BLaER1 (cell line): ENCODE data around the gene ELAVL3.
"Not testable (repeated sequence)": the region's sequence is repeated elsewhere in the genome, so short reads cannot be mapped to it uniquely, and the experiment has no call there.

Experiments used
- H3K27ac ChIP-seq: shearing (Covaris generic); formaldehyde crosslinking; 2 replicates; pipeline ENCODE4 v1.8.1; 2022
- H3K27me3 ChIP-seq: shearing (Covaris generic); formaldehyde crosslinking; 2 replicates; pipeline ENCODE4 v1.8.1; 2022
- H3K36me3 ChIP-seq: shearing (Covaris generic); formaldehyde crosslinking; 2 replicates; pipeline ENCODE4 v1.8.1; 2022
- H3K4me1 ChIP-seq: shearing (Covaris generic); formaldehyde crosslinking; 2 replicates; pipeline ENCODE4 v1.8.1; 2022
- H3K4me2 ChIP-seq: shearing (Covaris generic); formaldehyde crosslinking; 2 replicates; pipeline ENCODE4 v1.8.1; 2022
- H3K4me3 ChIP-seq: shearing (Covaris generic); formaldehyde crosslinking; 2 replicates; pipeline ENCODE4 v1.8.1; 2022
- H3K9ac ChIP-seq: shearing (Covaris generic); formaldehyde crosslinking; 2 replicates; pipeline ENCODE4 v1.8.1; 2022
- H3K9me3 ChIP-seq: shearing (Covaris generic); formaldehyde crosslinking; 2 replicates; pipeline ENCODE4 v1.8.1; 2022
- H4K20me1 ChIP-seq: shearing (Covaris generic); formaldehyde crosslinking; 2 replicates; pipeline ENCODE4 v1.8.1; 2022
- Cebpa-rat ChIP-seq: shearing (Covaris generic); IDR thresholded peaks from 2 replicates; pipeline ENCODE4 v1.8.1; 2022

Gene ELAVL3

DNA sequence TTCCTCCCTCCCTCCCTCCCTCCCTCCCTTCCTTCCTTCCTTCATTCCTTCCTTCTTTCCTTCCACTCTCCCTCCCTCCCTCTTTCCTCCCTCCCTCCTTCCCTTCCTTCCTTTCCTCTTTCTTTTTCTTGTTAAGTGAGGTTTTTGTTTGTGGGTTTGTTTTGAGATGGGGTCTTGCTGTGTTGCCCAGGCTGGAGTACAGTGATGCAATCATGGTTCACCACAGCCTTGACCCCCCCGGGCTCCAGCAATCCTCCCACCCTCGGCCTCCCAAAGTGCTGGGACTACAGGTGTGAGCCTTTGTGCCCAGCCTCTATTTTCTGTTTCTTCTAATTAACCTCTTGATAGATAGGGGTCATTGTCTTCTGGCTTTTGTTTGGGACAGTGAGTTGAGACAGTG is 19.4 kb downstream of the ELAVL3 start:
- Histone ChIP-seq H4K20me1 (no peaks in the 10 kb centered on the region), H3K4me3 (no peak overlapping the region), H3K4me2 (no peak overlapping the region), H3K9me3 (no peaks in the 10 kb centered on the region), H3K9ac (no peak overlapping the region), H3K4me1 (peaks cover 12% of the 10 kb centered on the region), H3K27ac (no peak overlapping the region), H3K36me3 (no peaks in the 10 kb centered on the region), H3K27me3 (no peaks in the 10 kb centered on the region)
- no peak for TF ChIP-seq Cebpa-rat

DNA sequence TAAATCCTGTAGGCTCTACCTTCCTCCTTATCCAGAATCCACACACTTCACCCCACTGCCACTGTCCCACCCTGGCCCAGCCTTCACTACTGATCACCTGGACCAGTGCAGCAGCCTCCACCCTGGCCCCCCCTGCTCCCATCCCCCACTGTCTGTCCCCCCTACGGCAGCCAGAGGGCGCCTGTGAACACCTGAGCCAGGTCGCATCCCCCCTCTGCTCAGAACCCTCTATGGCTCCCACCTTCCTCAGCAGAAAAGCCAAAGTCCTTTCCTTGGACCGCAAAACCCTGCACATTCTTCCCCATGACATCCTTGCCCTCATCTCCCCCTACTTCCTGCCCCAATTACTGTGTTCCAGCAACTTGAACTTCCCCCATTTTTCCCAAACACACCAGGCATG is 20.6 kb downstream of the ELAVL3 start:
- Histone ChIP-seq H3K4me3 (no peak overlapping the region), H3K4me1 (peaks cover 5% of the 10 kb centered on the region), H3K9me3 (no peaks in the 10 kb centered on the region), H3K4me2 (no peak overlapping the region), H4K20me1 (no peaks in the 10 kb centered on the region), H3K27ac (no peak overlapping the region), H3K9ac (no peak overlapping the region), H3K36me3 (no peaks in the 10 kb centered on the region), H3K27me3 (no peaks in the 10 kb centered on the region)
- TF ChIP-seq Cebpa-rat = no peak

DNA sequence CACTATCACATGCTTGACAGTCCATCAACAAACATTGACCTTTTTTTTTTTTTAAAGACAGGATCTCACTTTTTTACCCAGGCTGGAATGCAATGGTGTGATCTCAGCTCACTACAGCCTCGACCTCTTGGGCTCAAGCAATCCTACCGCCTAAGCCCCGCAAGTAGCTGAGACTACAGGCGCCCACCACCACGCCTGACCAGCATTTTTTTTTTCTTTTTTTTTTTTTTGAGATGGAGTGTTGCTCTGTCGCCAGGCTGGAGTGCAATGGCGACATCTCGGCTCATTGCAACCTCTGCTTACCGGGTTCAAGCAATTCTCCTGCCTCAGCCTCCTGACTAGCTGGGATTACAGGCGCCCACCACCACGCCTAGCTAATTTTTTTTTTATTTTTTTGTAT is 21.9 kb downstream of the ELAVL3 start:
- H3K4me3 ChIP-seq, H3K36me3 ChIP-seq, H3K4me1 ChIP-seq, H4K20me1 ChIP-seq, H3K27ac ChIP-seq, H3K9ac ChIP-seq, H3K4me2 ChIP-seq, H3K9me3 ChIP-seq, H3K27me3 ChIP-seq: not testable (repeated sequence)

DNA sequence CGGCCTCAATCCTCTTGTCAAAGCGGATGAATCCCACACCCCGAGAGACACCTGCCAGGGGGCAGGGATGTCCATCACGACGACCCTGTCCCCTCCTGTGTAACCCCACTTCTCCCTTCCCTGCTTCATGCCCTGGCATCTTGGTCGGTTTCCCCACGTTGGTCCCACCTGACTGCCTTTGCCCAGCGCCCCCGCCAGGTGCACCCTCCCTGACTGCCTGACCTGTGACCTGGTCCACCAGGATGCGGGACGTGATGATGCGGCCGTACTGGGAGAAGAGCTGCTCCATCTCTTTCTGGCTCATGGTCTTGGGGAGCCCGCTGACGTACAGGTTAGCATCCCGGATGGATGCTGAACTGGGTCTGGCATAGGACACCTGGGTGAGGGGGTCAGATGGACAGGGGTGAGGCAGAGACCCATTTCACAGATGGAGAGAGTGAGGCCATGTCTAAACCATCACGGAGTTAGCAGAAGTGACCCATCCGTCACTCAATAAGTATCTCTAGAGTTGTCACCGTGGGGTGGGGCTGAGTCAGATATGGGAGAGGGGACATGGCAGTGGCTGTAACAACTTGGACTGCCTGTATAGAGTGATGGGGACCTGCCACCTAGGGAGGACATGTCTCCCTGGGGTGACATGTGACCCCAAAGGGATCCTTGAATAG is 22.5 kb downstream of the ELAVL3 start:
- Histone ChIP-seq H4K20me1 (no peaks in the 10 kb centered on the region), H3K36me3 (no peaks in the 10 kb centered on the region), H3K4me1 (no peaks in the 10 kb centered on the region), H3K4me3 (no peak overlapping the region), H3K9ac (no peak overlapping the region), H3K9me3 (no peaks in the 10 kb centered on the region), H3K27me3 (no peaks in the 10 kb centered on the region), H3K4me2 (no peak overlapping the region), H3K27ac (no peak overlapping the region)
- no peak for TF ChIP-seq Cebpa-rat

DNA sequence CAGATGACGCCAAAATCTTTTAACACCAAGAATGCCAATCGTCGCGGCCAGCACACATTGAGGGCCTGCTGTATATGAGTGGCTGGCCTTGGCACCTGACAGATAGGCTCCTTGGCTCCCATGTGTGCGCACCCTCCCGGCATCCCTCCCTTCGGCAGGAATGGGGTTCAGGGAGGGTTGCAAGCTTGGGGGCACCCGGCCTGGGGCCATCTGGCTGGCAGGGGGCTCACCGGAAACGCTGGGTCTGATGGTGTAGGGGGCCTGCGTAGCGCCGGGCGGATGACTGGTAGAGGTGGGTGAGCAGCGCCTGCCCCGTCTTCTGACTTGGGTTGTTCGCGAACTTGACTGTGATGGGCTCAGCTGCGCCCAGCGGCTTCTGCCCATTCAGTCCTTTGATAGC is 23.0 kb downstream of the ELAVL3 start:
- no peak overlapping the region for H3K4me3 ChIP-seq
- no peaks in the 10 kb centered on the region for H4K20me1 ChIP-seq
- H3K4me1 ChIP-seq = no peaks in the 10 kb centered on the region
- no peaks in the 10 kb centered on the region for H3K27me3 ChIP-seq
- H3K36me3 ChIP-seq = no peaks in the 10 kb centered on the region
- no peak overlapping the region for H3K27ac ChIP-seq
- H3K9ac ChIP-seq = no peak overlapping the region
- H3K4me2 ChIP-seq = no peak overlapping the region
- no peaks in the 10 kb centered on the region for H3K9me3 ChIP-seq
- no peak for TF ChIP-seq Cebpa-rat

DNA sequence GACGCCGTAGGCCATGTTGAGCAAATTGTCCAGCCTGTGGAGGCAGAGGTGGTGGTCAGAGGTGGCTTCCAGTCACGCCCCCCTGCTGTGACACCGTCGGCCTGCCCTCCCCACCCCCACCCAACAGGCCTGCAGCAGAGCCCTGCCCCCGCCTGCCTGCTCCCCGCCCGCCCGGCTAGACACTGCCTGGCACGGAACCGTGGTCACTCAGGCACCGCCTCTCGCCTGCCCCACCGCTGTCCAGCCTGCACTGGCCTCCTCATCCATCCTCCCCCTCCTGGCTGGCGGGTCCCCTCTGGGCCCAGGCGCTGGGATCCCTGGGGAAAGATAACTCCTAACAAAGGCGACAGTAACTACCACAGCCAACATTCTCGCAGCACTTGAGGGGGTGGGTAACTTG is 23.7 kb downstream of the ELAVL3 start:
- H3K27me3 ChIP-seq = no peaks in the 10 kb centered on the region
- no peak for TF ChIP-seq Cebpa-rat
- no peak overlapping the region for H3K27ac ChIP-seq
- no peaks in the 10 kb centered on the region for H3K9me3 ChIP-seq
- peaks cover 2% of the 10 kb centered on the region for H3K4me1 ChIP-seq
- H4K20me1 ChIP-seq = no peaks in the 10 kb centered on the region
- H3K9ac ChIP-seq = no peak overlapping the region
- H3K4me2 ChIP-seq = no peak overlapping the region
- H3K4me3 ChIP-seq = no peak overlapping the region
- no peaks in the 10 kb centered on the region for H3K36me3 ChIP-seq

DNA sequence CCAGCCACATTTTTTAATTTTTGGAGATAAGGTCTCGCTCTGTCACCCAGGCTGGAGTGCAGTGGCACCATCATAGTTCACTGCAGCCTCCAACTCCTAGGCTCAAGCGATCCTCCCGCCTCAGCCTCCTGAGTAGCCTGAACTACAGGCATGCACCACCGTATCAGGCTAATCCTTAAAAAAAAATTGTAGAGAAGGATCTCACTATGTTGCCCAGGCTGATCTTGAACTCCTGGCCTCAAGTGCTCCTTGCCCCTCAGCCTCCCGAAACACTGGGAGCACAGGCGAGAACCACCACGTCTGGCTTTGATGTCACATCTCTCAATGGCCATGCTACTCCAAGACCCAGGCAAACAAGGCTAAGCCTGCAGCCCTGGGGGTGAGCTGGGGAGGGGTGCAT is 24.2 kb downstream of the ELAVL3 start:
- Histone ChIP-seq H3K27me3 (no peaks in the 10 kb centered on the region), H3K4me1 (peaks cover 6% of the 10 kb centered on the region), H3K9me3 (no peaks in the 10 kb centered on the region), H3K27ac (no peak overlapping the region), H4K20me1 (no peaks in the 10 kb centered on the region), H3K4me3 (no peak overlapping the region), H3K9ac (no peak overlapping the region), H3K36me3 (no peaks in the 10 kb centered on the region), H3K4me2 (no peak overlapping the region)
- TF ChIP-seq Cebpa-rat = no peak

DNA sequence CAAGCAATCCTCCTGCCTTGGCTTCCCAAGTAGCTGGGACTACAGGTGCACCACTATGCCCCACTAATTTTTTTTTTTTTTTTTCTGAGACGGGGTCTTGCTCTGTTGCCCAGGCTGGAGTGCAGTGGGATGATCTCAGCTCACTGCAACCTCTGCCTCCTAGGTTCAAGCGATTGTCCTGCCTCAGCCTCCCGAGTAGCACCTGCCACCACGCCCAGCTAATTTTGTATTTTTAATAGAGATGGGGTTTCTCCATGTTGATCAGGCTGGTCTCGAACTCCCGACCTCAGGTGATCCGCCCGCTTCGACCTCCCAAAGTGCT is 25.7 kb downstream of the ELAVL3 start:
- peaks cover 10% of the 10 kb centered on the region for H3K36me3 ChIP-seq
- not testable (repeated sequence) for H3K4me2 ChIP-seq, H3K9ac ChIP-seq, H4K20me1 ChIP-seq, H3K4me3 ChIP-seq, H3K27me3 ChIP-seq, H3K4me1 ChIP-seq, H3K9me3 ChIP-seq, H3K27ac ChIP-seq

DNA sequence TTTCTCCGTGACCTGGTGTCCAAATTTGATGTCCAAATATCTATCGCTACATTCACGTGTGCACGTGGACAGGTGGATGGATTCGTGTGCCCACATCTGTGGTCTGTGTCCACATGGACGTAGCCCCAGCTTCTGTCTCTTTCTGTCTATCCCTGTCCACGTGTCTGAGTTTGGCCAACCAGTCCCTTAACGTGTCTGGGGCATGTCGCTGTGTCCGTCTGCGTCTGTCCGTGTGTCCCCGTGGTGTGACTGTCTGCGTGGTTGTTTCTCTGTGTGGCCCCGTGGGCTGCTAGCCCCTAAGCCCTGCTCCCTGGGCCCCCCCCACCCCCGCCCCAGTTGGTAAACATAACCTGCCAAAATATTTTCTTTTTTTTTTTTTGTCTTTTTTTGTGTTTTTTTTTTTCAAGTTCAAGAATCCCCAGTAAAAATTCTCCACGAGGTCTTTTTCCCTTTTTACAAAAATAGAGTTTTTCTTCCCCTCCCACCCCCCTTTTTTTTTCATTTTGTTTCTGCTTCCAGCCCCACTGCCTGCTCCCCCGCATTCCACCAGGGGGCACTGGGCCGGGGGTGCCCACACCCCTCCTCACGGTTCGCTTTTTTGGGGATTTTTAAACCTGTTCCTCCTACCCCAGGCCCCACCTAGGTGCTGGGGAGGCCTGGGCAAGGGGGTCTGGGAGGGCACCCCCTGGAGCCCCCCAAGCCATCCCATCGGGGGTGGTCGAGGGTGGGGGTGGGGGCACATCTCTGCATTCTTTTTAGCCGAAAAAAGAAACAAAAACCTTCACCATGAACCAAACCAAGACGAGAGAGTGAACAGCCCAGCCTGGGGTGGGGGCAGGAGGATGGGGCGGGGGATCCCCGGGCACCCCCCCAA is 27.1 kb downstream of the ELAVL3 start:
- H3K9ac ChIP-seq = no peak overlapping the region
- no peak overlapping the region for H3K4me3 ChIP-seq
- no peaks in the 10 kb centered on the region for H3K9me3 ChIP-seq
- H3K27ac ChIP-seq = no peak overlapping the region
- no peak overlapping the region for H3K4me2 ChIP-seq
- H3K27me3 ChIP-seq = no peaks in the 10 kb centered on the region
- no peaks in the 10 kb centered on the region for H4K20me1 ChIP-seq
- no peak for TF ChIP-seq Cebpa-rat
- peaks cover 7% of the 10 kb centered on the region for H3K4me1 ChIP-seq
- H3K36me3 ChIP-seq = peaks cover 25% of the 10 kb centered on the region

DNA sequence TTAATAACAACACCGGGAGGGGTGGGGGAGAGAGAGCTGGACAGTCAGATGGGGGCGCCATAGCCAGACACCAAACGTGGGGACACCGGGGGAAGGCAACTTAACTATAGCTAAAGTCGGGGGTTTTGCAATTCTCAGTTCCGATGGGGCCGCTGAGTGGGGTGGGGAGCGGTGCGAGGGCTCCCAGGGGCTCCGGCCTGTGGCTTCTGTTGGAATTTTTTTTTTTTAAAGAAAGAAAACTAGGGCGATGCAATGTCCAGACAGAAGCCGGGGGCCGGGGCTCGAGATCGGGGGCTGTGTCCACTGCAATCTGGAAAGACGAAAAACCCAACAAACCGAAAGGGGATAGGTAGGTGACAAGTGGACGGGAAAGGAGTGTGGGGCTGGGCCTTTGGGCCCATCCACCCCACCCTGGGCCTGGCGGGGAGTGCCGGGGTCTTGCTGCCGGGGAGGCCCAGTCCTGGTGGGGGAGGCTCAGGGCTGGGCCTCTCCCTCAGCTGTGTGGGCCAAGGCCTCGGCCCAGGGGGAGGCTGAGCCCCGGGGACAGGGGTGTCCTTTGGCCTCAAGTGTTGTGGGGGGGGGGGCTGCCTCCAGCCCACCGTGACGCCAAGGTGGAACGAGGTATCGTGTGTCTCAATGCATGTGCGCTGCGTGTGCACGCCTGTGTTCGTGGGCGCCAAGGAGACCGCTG is 28.1 kb downstream of the ELAVL3 start:
- H3K36me3 ChIP-seq = peaks cover 34% of the 10 kb centered on the region
- peaks cover 7% of the 10 kb centered on the region for H3K4me1 ChIP-seq
- no peak overlapping the region for H3K4me2 ChIP-seq
- H3K9me3 ChIP-seq = no peaks in the 10 kb centered on the region
- no peaks in the 10 kb centered on the region for H3K27me3 ChIP-seq
- H3K4me3 ChIP-seq = no peak overlapping the region
- H4K20me1 ChIP-seq = no peaks in the 10 kb centered on the region; the same call in 1 of the 2 replicates
- H3K27ac ChIP-seq = no peak overlapping the region
- TF ChIP-seq Cebpa-rat = no peak
- H3K9ac ChIP-seq = no peak overlapping the region
